ENCODE measurements around the gene PEAK1.
"Not testable (repeated sequence)": the region's sequence is repeated elsewhere in the genome, so short reads cannot be mapped to it uniquely, and the experiment has no call there.

The PEAK1 gene

DNA sequence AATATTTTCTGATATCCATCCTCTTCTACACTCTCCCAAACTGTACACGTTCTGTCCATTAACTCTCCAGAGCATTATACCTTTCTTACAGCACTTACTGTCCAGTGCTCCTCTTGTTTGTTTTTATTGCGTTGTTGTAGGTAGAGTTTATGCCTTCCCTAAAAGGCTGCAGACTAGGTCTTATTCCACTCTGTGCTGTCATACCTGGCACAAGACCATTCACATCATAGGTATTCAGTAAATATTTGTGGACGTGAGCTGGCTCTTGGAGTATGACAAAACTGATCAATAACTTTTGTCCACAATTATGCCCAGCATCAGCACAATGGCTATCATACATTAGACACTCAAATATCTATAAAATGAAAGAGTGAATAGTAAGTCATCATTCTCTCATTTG lies 5.2 kb upstream of the PEAK1 start:
- DNase-seq (ENCODE audit: low read depth) = no peak

DNA sequence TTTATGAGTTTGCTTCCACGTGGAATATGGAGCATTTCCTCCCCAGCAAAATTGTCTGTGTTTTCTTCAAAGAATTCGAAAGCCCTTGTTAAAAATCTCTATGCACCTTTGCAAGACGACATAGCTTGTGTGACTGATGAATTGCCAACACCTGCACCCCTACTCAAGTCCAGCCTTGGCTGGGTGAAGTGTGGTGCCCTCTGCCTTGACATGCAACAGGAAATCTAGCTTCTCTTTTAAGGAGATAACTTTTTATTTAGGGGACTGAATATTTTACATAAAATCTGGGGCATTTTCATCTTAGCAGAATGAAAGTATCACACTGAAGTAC lies 1.4 kb upstream of the PEAK1 start:
- DNase-seq (ENCODE audit: low read depth) = no peak

- DNase-seq (ENCODE audit: low read depth) = peak; percentile 13
Observed at GRCh38 chr15:77420610-77421369, 886 bp upstream of the PEAK1 start, which contains the start of gene HMG20A. Gene HMG20A (plus strand): TSS chr15:77420888. CDS start chr15:77458408, 37,520 bp downstream.

GRCh38 chr15:77418966-77419835 lies 703 bp downstream of the PEAK1 start:
- DNase-seq (ENCODE audit: low read depth) = peak; percentile 11

DNA sequence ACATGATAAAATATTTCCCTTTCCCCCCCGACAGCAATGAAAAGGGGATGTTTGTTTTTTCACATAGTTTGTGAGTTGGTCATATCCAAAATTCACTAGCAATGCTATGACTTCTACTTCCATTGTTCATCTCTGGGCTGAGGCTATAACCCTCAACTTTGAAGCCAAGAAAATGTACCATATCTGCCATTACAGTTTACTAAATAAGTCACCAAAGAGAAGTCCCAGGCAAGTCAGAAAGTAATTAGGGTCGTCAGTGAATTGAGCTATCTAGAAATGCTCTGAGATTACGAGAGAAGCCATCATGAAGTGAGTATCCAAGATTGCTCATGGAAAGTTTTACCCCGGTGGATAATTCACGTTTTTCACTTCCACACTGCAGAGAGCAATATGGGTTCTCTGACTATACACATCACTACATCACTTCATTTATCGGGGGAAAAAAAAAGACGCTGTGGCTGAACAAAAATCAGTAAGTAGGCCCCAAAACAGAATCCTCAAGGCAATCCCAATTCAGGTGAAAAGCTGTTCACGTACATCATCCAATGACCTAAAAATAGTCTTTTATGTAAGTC lies 1.4 kb downstream of the PEAK1 start:
- no peak for DNase-seq (ENCODE audit: low read depth)

GRCh38 chr15:77417602-77418001 lies 2.3 kb downstream of the PEAK1 start:
- no peak for DNase-seq (ENCODE audit: low read depth)

DNA sequence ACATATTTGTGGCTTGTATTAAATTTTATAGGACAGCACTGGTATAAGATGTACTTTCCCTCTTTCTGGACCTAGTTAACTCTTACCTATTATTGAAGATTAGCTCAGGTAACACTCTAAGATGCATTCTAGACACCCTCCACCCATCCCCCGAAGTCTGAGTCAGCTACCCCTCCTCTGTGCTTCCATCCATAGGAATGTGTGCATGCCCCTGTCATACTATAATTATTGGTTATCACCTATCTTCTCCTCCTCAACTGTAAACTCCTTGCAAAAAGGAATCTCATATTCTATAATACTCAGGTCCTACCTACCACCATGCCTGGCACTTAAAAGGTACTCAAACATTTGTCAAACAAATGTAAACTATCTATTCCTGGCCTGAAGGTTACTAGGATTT lies 3.0 kb downstream of the PEAK1 start:
- DNase-seq (ENCODE audit: low read depth) = no peak

DNA sequence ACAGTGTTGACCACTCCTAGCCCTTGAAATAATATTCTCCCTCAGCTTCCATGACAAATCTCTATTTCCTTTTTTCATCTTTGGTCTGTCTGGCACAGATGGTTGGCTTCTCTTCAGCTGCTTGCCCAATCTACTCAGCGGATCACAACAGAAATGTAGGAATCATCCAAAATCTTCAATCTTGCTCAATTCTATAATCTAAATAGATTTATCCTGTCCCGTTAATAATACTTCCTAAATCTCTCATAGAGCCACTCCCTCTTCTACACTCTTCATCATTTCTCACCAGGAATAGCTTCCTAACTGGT lies 3.8 kb downstream of the PEAK1 start:
- no peak for DNase-seq (ENCODE audit: low read depth)

GRCh38 chr15:77415450-77416147 lies 4.3 kb downstream of the PEAK1 start:
- no peak for DNase-seq (ENCODE audit: low read depth)

- no peak for DNase-seq (ENCODE audit: low read depth)
Observed at GRCh38 chr15:77414789-77415442, 5.0 kb downstream of the PEAK1 start.

DNA sequence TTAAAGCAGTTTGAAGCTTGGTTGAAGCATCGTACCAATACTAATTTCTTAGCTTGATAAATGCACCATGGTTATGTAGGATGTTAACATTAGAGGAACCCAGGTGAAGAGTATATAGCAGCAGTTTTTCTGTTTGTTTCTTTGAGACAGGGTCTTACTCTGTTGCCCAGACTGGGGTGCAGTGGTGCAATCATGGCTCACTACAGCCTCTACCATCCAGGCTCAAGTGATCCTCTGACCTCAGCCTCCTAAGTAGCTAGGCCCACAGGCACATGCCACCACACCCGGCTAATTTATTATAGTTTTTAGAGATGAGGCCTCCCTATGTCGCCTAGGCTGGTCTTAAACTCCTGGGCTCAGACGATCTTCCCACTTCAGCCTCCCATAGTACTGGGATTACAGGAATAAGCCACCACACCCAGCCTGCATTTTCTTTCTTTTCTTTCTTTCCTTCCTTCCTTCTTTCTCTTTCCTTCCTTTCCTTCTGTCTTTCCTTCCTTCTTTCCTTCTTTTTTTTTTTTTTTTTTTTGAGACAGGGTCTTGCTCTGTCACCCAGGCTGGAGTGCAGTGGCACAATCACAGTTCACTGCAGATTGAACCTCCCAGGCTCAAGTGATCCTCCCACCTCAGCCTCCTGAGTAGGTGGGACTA lies 6.1 kb downstream of the PEAK1 start:
- no peak for DNase-seq (ENCODE audit: low read depth)

GRCh38 chr15:77412972-77413698 lies 6.8 kb downstream of the PEAK1 start:
- no peak for DNase-seq (ENCODE audit: low read depth)

- no peak for DNase-seq (ENCODE audit: low read depth)
Observed at GRCh38 chr15:77411619-77411976, 8.3 kb downstream of the PEAK1 start.

- DNase-seq (ENCODE audit: low read depth) = no peak
Observed at GRCh38 chr15:77410701-77411618, 8.9 kb downstream of the PEAK1 start.

- not testable (repeated sequence) for DNase-seq (ENCODE audit: low read depth)
Observed at GRCh38 chr15:77410157-77410500, 9.8 kb downstream of the PEAK1 start.

- DNase-seq (ENCODE audit: low read depth) = no peak
Observed at GRCh38 chr15:77409259-77410156, 10.4 kb downstream of the PEAK1 start.

DNA sequence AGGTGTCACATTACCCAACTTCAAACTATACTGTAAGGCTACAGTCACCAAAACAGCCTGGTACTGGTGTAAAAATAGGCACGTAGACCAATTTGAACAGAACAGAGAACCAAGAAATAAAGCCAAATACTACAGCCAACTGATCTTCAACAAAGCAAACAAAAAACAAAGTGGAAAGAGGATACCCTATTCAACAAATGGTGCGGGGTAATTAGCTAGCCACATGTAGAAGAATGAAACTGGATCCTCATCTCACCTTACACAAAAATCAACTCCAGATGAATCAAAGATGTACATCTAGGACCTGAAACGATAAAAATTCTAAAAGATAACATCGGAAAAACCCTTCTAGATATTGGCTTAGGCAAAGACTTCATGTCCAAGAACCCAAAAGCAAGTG lies 13.1 kb downstream of the PEAK1 start:
- no peak for DNase-seq (ENCODE audit: low read depth)

- not testable (repeated sequence) for DNase-seq (ENCODE audit: low read depth)
Observed at GRCh38 chr15:77406173-77406759, 13.6 kb downstream of the PEAK1 start.

All from stimulated activated CD8-positive, alpha-beta memory T cell treated with anti-CD3 and anti-CD28 coated beads, Interleukin-15, amount 100 ng/mL, for 1 hour (primary cell).